SK-N-SH treated with all-trans-retinoic acid at 6 μM for 48 hours (cell line): ENCODE data around the gene HTR3A.
"Not testable (repeated sequence)": the region's sequence is repeated elsewhere in the genome, so short reads cannot be mapped to it uniquely, and the experiment has no call there.

Source experiments
- ATAC-seq: fragments of 200-7000 bp; cut with Tn5 transposase; 3 replicates; pipeline ENCODE4 v1.9.1; 2020; ENCODE audit warnings: mild to moderate bottlenecking, moderate library complexity
- ARNTL ChIP-seq: fragments of 450-650 bp; formaldehyde crosslinking; IDR thresholded peaks from 2 replicates; pipeline ENCODE4 v1.5.0; 2020; ENCODE audit warnings: low read depth, mild to moderate bottlenecking, moderate library complexity, borderline replicate concordance
- BACH2 ChIP-seq: fragments of 250-450 bp; sonication (Bioruptor Pico); IDR thresholded peaks from 2 replicates; pipeline ENCODE4 v1.9.0; 2021; ENCODE audit warnings: mild to moderate bottlenecking, borderline replicate concordance
- CREB5 ChIP-seq: fragments of 250-450 bp; sonication (Bioruptor Pico); IDR thresholded peaks from 2 replicates; pipeline ENCODE4 v1.5.1; 2020; ENCODE audit warnings: low read depth, mild to moderate bottlenecking, moderate library complexity
- CSDC2 ChIP-seq: fragments of 250-450 bp; sonication (Bioruptor Pico); IDR thresholded peaks from 2 replicates; pipeline ENCODE4 v1.5.0; 2020; ENCODE audit warnings: mild to moderate bottlenecking, moderate library complexity
- ESRRG ChIP-seq: fragments of 250-450 bp; sonication (Bioruptor Pico); IDR thresholded peaks from 2 replicates; pipeline ENCODE4 v1.6.1; 2021; ENCODE audit warnings: mild to moderate bottlenecking
- GLIS3 ChIP-seq: fragments of 250-450 bp; sonication (Bioruptor Pico); IDR thresholded peaks from 2 replicates; pipeline ENCODE4 v1.5.0; 2020; ENCODE audit warnings: mild to moderate bottlenecking, moderate library complexity
- ISL1 ChIP-seq: fragments of 250-450 bp; sonication (Bioruptor Pico); IDR thresholded peaks from 2 replicates; pipeline ENCODE4 v2.1.2; 2022; ENCODE audit warnings: mild to moderate bottlenecking, moderate library complexity
- OSR1 ChIP-seq: fragments of 250-450 bp; sonication (Bioruptor Pico); IDR thresholded peaks from 2 replicates; pipeline ENCODE4 v1.8.0; 2022; ENCODE audit warnings: moderate library complexity, mild to moderate bottlenecking, inconsistent platforms
- POU6F1 ChIP-seq: fragments of 250-450 bp; sonication (Bioruptor Pico); IDR thresholded peaks from 2 replicates; pipeline ENCODE4 v1.8.0; 2021; ENCODE audit warnings: low read depth, mild to moderate bottlenecking, moderate library complexity, borderline replicate concordance
- PPARA ChIP-seq: fragments of 250-450 bp; sonication (Bioruptor Pico); IDR thresholded peaks from 2 replicates; pipeline ENCODE4 v1.5.0; 2020; ENCODE audit warnings: mild to moderate bottlenecking, borderline replicate concordance
- RARB ChIP-seq: fragments of 250-450 bp; sonication (Bioruptor Pico); IDR thresholded peaks from 2 replicates; pipeline ENCODE4 v1.8.0; 2021; ENCODE audit warnings: mild to moderate bottlenecking, moderate library complexity
- SNAI2 ChIP-seq: fragments of 250-450 bp; sonication (Bioruptor Pico); IDR thresholded peaks from 2 replicates; pipeline ENCODE4 v1.5.0; 2020; ENCODE audit warnings: mild to moderate bottlenecking, moderate library complexity
- TCF4 ChIP-seq: fragments of 250-450 bp; sonication (Bioruptor Pico); IDR thresholded peaks from 2 replicates; pipeline ENCODE4 v1.8.0; 2021; ENCODE audit warnings: mild to moderate bottlenecking, moderate library complexity, borderline replicate concordance
- TOX ChIP-seq: fragments of 250-450 bp; sonication (Bioruptor Pico); IDR thresholded peaks from 2 replicates; pipeline ENCODE4 v1.8.0; 2021; ENCODE audit warnings: mild to moderate bottlenecking, moderate library complexity, borderline replicate concordance
- ZC3H10 ChIP-seq: fragments of 250-450 bp; sonication (Bioruptor Pico); IDR thresholded peaks from 2 replicates; pipeline ENCODE4 v1.5.1; 2021; ENCODE audit warnings: mild to moderate bottlenecking, moderate library complexity
- ZFP3 ChIP-seq: fragments of 250-450 bp; sonication (Bioruptor Pico); IDR thresholded peaks from 2 replicates; pipeline ENCODE4 v1.5.0; 2020; ENCODE audit warnings: mild to moderate bottlenecking, moderate library complexity
- ZFP30 ChIP-seq: fragments of 450-650 bp; formaldehyde crosslinking; IDR thresholded peaks from 2 replicates; pipeline ENCODE4 v1.5.0; 2022; ENCODE audit warnings: mild to moderate bottlenecking, moderate library complexity
- ZNF565 ChIP-seq: fragments of 450-650 bp; formaldehyde crosslinking; conservative IDR thresholded peaks from 2 replicates; pipeline ENCODE4 v1.5.0; 2020; ENCODE audit warnings: low read depth, mild to moderate bottlenecking, moderate library complexity
- ZNF70 ChIP-seq: fragments of 450-650 bp; formaldehyde crosslinking; IDR thresholded peaks from 2 replicates; pipeline ENCODE4 v1.5.0; 2020; ENCODE audit warnings: mild to moderate bottlenecking, moderate library complexity
- ZNF8 ChIP-seq: fragments of 450-650 bp; formaldehyde crosslinking; IDR thresholded peaks from 2 replicates; pipeline ENCODE4 v1.5.0; 2020; ENCODE audit warnings: mild to moderate bottlenecking, moderate library complexity
- TF ChIP-seq, protein P1 (sequence below): fragments of 250-450 bp; sonication (Bioruptor Pico); IDR thresholded peaks from 2 replicates; pipeline ENCODE4 v1.5.1; 2021; ENCODE audit warnings: mild to moderate bottlenecking, moderate library complexity
- TF ChIP-seq, protein P2 (sequence below): fragments of 250-450 bp; sonication (Bioruptor Pico); IDR thresholded peaks from 2 replicates; pipeline ENCODE4 v1.5.0; 2020; ENCODE audit warnings: mild to moderate bottlenecking, moderate library complexity
- TF ChIP-seq, protein P3 (sequence below): fragments of 250-450 bp; sonication (Bioruptor Pico); IDR thresholded peaks from 2 replicates; pipeline ENCODE4 v1.8.0; 2020; ENCODE audit warnings: mild to moderate bottlenecking, moderate library complexity, borderline replicate concordance

Gene HTR3A

DNA sequence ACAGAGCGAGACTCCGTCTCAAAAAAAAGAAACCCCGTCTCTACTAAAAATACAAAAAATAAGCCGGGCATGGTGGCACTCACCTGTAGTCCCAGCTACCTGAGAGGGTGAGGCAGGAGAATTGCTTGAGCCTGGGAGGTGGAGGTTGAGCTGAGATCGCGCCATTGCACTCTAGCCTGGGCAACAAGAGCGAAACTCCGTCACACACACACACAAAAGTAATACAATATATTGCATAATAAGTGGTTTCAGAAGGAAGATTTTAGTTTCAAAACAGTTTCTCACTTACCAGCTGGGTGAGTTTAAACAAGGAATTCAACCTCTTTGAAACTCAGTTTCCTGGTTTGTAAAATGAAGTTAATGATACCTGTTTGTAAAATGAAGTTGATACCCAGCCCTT is 32.7 kb upstream of the HTR3A start:
- no peak for TF ChIP-seq TCF4
- no peak for TF ChIP-seq ZC3H10 (CRISPR knock-in tag)
- TF ChIP-seq ARNTL (CRISPR knock-in tag): no peak
- TF ChIP-seq GLIS3 (CRISPR knock-in tag): no peak
- TF ChIP-seq, protein P1, sequence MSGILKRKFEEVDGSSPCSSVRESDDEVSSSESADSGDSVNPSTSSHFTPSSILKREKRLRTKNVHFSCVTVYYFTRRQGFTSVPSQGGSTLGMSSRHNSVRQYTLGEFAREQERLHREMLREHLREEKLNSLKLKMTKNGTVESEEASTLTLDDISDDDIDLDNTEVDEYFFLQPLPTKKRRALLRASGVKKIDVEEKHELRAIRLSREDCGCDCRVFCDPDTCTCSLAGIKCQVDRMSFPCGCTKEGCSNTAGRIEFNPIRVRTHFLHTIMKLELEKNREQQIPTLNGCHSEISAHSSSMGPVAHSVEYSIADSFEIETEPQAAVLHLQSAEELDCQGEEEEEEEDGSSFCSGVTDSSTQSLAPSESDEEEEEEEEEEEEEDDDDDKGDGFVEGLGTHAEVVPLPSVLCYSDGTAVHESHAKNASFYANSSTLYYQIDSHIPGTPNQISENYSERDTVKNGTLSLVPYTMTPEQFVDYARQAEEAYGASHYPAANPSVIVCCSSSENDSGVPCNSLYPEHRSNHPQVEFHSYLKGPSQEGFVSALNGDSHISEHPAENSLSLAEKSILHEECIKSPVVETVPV (CRISPR knock-in tag): no peak
- no peak for TF ChIP-seq ZNF8
- TF ChIP-seq ZFP3 (CRISPR knock-in tag): no peak
- no peak for TF ChIP-seq SNAI2 (CRISPR knock-in tag)
- no peak for TF ChIP-seq BACH2
- TF ChIP-seq ZNF565 (CRISPR knock-in tag): no peak
- TF ChIP-seq, protein P2, sequence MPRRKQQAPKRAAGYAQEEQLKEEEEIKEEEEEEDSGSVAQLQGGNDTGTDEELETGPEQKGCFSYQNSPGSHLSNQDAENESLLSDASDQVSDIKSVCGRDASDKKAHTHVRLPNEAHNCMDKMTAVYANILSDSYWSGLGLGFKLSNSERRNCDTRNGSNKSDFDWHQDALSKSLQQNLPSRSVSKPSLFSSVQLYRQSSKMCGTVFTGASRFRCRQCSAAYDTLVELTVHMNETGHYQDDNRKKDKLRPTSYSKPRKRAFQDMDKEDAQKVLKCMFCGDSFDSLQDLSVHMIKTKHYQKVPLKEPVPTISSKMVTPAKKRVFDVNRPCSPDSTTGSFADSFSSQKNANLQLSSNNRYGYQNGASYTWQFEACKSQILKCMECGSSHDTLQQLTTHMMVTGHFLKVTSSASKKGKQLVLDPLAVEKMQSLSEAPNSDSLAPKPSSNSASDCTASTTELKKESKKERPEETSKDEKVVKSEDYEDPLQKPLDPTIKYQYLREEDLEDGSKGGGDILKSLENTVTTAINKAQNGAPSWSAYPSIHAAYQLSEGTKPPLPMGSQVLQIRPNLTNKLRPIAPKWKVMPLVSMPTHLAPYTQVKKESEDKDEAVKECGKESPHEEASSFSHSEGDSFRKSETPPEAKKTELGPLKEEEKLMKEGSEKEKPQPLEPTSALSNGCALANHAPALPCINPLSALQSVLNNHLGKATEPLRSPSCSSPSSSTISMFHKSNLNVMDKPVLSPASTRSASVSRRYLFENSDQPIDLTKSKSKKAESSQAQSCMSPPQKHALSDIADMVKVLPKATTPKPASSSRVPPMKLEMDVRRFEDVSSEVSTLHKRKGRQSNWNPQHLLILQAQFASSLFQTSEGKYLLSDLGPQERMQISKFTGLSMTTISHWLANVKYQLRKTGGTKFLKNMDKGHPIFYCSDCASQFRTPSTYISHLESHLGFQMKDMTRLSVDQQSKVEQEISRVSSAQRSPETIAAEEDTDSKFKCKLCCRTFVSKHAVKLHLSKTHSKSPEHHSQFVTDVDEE: no peak
- TF ChIP-seq POU6F1 (CRISPR knock-in tag): no peak
- TF ChIP-seq TOX (CRISPR knock-in tag): no peak
- no peak for TF ChIP-seq ZFP30 (CRISPR knock-in tag)
- TF ChIP-seq OSR1 (CRISPR knock-in tag): no peak
- TF ChIP-seq CSDC2 (CRISPR knock-in tag): no peak
- TF ChIP-seq ZNF70 (CRISPR knock-in tag): no peak
- TF ChIP-seq ISL1 (CRISPR knock-in tag): no peak
- TF ChIP-seq, protein P3, sequence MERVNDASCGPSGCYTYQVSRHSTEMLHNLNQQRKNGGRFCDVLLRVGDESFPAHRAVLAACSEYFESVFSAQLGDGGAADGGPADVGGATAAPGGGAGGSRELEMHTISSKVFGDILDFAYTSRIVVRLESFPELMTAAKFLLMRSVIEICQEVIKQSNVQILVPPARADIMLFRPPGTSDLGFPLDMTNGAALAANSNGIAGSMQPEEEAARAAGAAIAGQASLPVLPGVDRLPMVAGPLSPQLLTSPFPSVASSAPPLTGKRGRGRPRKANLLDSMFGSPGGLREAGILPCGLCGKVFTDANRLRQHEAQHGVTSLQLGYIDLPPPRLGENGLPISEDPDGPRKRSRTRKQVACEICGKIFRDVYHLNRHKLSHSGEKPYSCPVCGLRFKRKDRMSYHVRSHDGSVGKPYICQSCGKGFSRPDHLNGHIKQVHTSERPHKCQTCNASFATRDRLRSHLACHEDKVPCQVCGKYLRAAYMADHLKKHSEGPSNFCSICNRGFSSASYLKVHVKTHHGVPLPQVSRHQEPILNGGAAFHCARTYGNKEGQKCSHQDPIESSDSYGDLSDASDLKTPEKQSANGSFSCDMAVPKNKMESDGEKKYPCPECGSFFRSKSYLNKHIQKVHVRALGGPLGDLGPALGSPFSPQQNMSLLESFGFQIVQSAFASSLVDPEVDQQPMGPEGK (CRISPR knock-in tag): no peak
- no peak for ATAC-seq

DNA sequence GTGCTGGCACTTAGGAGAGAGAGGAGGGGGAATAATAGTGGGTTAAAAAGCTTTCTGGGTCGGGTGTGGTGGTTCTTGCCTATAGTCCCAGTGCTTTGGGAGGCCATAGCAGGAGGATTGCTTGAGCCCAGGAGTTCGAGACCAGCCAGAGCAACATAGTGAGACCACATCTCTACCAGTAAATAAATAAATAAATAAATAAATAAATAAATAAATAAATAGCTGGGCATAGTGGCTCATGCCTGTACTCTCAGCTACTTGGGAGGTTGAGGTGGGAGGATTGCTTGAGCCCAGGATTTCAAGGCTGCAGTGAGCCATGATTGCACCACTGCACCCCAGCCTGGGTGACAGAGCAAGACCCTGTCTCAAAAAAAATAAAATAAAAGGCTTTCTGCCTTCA is 28.7 kb upstream of the HTR3A start:
- not testable (repeated sequence) for ATAC-seq

GRCh38 chr11:113947994-113948393 is 26.9 kb upstream of the HTR3A start:
- ATAC-seq: no peak
- TF ChIP-seq ZFP3 (CRISPR knock-in tag) (no peak), RARB (no peak), GLIS3 (CRISPR knock-in tag) (no peak), POU6F1 (CRISPR knock-in tag) (no peak), ESRRG (no peak), PPARA (CRISPR knock-in tag) (no peak), BACH2 (no peak), SNAI2 (CRISPR knock-in tag) (no peak), TOX (CRISPR knock-in tag) (no peak), CREB5 (CRISPR knock-in tag) (no peak), ZFP30 (CRISPR knock-in tag) (no peak), TCF4 (no peak), ARNTL (CRISPR knock-in tag) (no peak), ZC3H10 (CRISPR knock-in tag) (no peak), ISL1 (CRISPR knock-in tag) (no peak)
- TF ChIP-seq, protein P3 (CRISPR knock-in tag): no peak
- TF ChIP-seq, protein P1 (CRISPR knock-in tag): no peak
